ENCODE data around the gene EVC2.

EVC2 gene

GRCh38 chr4:5629542-5629941, 78.8 kb downstream of the EVC2 start:
- no peak overlapping the region for H3K4me3 ChIP-seq (replicated peaks in 1 of 2; ENCODE audit: low read depth in 2 of 2, low read length in 2 of 2)
- no peak for TF ChIP-seq CTCF (IDR thresholded peaks at IDR 0.05; ENCODE audit: low read depth, low read length)
- DNase-seq (ENCODE audit: low read depth in 2 of 2) = no peak

DNA sequence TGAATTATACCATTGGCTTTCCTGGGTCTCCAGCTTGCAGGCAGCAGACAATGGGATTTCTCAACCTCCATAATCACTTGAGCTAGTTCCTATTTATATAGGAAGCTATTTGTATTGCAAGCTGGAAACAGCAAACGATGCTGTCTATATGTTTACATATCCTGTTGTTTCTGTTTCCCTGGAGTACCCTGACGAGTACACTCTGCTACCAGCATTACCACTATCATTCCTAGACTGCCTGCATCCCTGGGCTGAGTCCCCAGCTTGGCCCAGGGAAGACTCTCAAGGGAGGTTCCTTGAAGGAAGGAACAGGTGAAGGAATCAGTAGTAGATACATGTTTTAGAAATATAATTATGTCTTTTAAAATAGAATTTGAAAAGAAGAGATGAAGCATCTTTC, 81.4 kb downstream of the EVC2 start:
- TF ChIP-seq CTCF (IDR thresholded peaks at IDR 0.05; ENCODE audit: low read depth, low read length) = no peak
- DNase-seq (ENCODE audit: low read depth in 2 of 2) = no peak
- H3K4me3 ChIP-seq (replicated peaks in 1 of 2; ENCODE audit: low read depth in 2 of 2, low read length in 2 of 2) = no peak overlapping the region

DNA sequence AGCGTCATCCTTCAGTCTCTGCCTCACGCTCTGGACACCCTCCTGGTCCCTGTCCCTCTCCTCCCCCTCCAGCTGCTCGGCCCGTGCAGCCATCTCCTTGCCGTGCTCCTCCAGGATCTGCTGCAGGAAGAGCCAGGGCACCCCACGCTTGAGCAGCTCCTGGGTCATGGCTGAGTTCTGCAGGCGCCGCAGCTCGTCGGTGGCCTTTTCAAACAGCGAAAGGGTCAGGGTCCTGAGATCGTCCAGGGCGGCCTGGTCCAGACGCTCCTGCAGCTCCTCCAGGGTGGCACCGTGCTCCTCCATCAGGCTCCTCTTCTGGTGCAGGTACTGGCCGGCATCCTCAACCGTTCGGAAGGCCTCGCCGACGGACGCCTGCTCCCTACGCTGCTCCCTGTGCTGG, 85.8 kb downstream of the EVC2 start:
- DNase-seq (ENCODE audit: low read depth in 2 of 2) = no peak
- TF ChIP-seq CTCF (IDR thresholded peaks at IDR 0.05; ENCODE audit: low read depth, low read length) = no peak
- no peak overlapping the region for H3K4me3 ChIP-seq (replicated peaks in 1 of 2; ENCODE audit: low read depth in 2 of 2, low read length in 2 of 2)

DNA sequence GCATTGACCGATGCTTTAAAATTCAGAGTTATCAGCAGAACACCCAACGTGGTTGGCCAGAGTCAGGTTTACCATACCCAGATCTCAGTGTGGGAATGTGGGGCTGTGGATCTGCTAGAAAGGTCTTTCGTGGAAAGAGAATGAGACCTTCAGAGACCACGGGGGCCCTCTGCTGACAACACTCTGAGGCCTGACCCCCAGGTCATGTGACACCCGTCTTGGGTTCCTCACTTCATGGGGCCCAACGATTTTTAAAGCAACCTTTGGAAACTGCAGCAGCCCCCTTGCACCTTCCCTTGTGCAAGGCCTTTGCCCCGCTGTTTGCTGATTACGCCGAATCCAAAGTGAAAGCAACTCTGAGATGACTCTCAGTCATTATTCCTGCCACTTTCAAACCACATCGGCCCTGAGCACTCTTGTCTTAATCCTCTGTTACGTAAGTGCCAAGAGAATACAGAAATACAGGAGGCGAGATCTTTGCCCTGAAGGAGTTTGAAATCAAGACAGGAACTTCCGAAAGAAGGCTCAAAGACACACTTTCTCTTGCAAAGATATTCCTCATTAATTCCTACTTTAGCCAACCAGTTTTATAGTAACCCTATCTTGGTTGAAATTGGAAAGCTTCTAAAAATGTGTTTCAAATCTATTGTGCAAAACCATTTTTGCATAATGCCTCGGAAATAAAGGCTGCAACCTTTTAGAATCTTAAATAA, 88.3 kb downstream of the EVC2 start:
- no peak overlapping the region for H3K4me3 ChIP-seq (replicated peaks in 1 of 2; ENCODE audit: low read depth in 2 of 2, low read length in 2 of 2)
- no peak for TF ChIP-seq CTCF (IDR thresholded peaks at IDR 0.05; ENCODE audit: low read depth, low read length)
- DNase-seq (ENCODE audit: low read depth in 2 of 2) = no peak

GRCh38 chr4:5618051-5618960, 90.1 kb downstream of the EVC2 start:
- DNase-seq (ENCODE audit: low read depth in 2 of 2) = no peak
- no peak overlapping the region for H3K4me3 ChIP-seq (replicated peaks in 1 of 2; ENCODE audit: low read depth in 2 of 2, low read length in 2 of 2)
- TF ChIP-seq CTCF (IDR thresholded peaks at IDR 0.05; ENCODE audit: low read depth, low read length) = no peak

DNA sequence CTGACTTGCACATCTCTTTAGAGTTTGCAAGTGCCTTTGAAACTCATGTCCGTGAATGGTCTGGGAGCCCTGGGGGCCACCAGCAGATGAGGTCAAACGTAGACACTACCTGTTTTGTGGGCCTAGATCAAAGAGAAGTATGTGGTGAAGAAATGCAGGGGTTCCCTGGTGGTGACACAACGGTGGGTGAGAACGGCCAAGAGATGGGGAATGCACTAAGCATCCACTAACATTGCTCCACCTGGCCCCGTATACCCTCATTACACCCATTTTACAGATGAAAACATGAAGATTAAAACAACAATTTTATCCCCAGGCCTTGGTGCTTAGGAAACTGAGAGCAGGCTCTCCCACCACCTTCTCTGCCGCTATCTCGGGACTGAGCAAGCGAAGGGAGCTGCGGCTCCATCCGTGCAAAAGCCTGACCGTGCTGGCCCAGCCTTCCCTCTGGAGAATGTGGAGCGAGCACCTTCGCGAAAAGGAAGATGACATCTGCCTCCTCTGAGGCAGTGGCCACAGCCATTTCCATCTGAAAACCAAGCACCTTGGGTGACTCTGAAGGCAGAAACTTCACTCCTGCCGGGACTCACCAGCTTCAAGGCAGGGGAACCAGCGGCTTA, 91.9 kb downstream of the EVC2 start:
- H3K4me3 ChIP-seq (replicated peaks in 1 of 2; ENCODE audit: low read depth in 2 of 2, low read length in 2 of 2) = no peak overlapping the region
- no peak for DNase-seq (ENCODE audit: low read depth in 2 of 2)
- TF ChIP-seq CTCF (IDR thresholded peaks at IDR 0.05; ENCODE audit: low read depth, low read length) = no peak
